ENCODE measurements around the gene LRP1-AS. TPM values are rescaled to one million over a fixed set of nuclear protein-coding genes. Genes with fewer than 3 reads are reported as not detected.

Gene LRP1-AS
- total and polyA plus RNA-seq, 3 donors from 2014 or later = not detected

GRCh38 chr12:57164966-57165625, 17.7 kb upstream of the LRP1-AS start:
- no peaks in the 10 kb centered on the region for H3K9me3 ChIP-seq
- H3K4me1 ChIP-seq = peaks cover 23% of the 10 kb centered on the region
- H3K27me3 ChIP-seq = no peaks in the 10 kb centered on the region
- H3K4me3 ChIP-seq = no peak overlapping the region
- intact Hi-C loops (cut with DNase I; ENCODE audit: low total_unique reads) = no loop called here
- no peak overlapping the region for H3K27ac ChIP-seq
- DNase-seq = no peak
- TF ChIP-seq CTCF (IDR thresholded peaks at IDR 0.05) = no peak
- no peaks in the 10 kb centered on the region for H3K36me3 ChIP-seq (ENCODE audit: low read depth, missing control alignments)
- WGBS, 2 donors = 75 to 81% methylated on average over 13 of the region's 13 CpGs

GRCh38 chr12:57164454-57164853, 17.0 kb upstream of the LRP1-AS start:
- DNase-seq = no peak
- intact Hi-C loops (cut with DNase I; ENCODE audit: low total_unique reads) = no loop called here
- no peaks in the 10 kb centered on the region for H3K36me3 ChIP-seq (ENCODE audit: low read depth, missing control alignments)
- no peaks in the 10 kb centered on the region for H3K9me3 ChIP-seq
- H3K4me3 ChIP-seq = no peak overlapping the region
- H3K27ac ChIP-seq = no peak overlapping the region
- 79 to 86% methylated on average over 3 of the region's 3 CpGs for WGBS, 2 donors
- no peaks in the 10 kb centered on the region for H3K27me3 ChIP-seq
- TF ChIP-seq CTCF (IDR thresholded peaks at IDR 0.05) = no peak
- no peak for TF ChIP-seq POLR2A (IDR thresholded peaks at IDR 0.05)
- peaks cover 17% of the 10 kb centered on the region for H3K4me1 ChIP-seq

GRCh38 chr12:57162553-57163125, 15.2 kb upstream of the LRP1-AS start:
- intact Hi-C loops (cut with DNase I; ENCODE audit: low total_unique reads) = no loop called here
- peaks cover 6% of the 10 kb centered on the region for H3K4me1 ChIP-seq
- TF ChIP-seq POLR2A (IDR thresholded peaks at IDR 0.05) (no peak), CTCF (IDR thresholded peaks at IDR 0.05) (no peak)
- no peaks in the 10 kb centered on the region for H3K36me3 ChIP-seq (ENCODE audit: low read depth, missing control alignments)
- WGBS, 2 donors = 87 to 91% methylated on average over 8 of the region's 8 CpGs
- H3K27me3 ChIP-seq = no peaks in the 10 kb centered on the region
- no peaks in the 10 kb centered on the region for H3K9me3 ChIP-seq
- no peak overlapping the region for H3K27ac ChIP-seq
- no peak overlapping the region for H3K4me3 ChIP-seq
- DNase-seq = no peak

GRCh38 chr12:57161491-57161890, 14.1 kb upstream of the LRP1-AS start:
- Histone ChIP-seq H3K4me1 (peaks cover 6% of the 10 kb centered on the region), H3K4me3 (no peak overlapping the region), H3K27ac (no peak overlapping the region), H3K27me3 (no peaks in the 10 kb centered on the region), H3K9me3 (no peaks in the 10 kb centered on the region), H3K36me3 (ENCODE audit: low read depth, missing control alignments) (no peaks in the 10 kb centered on the region)
- 84 to 90% methylated on average over 7 of the region's 7 CpGs for WGBS, 2 donors
- intact Hi-C loops (cut with DNase I; ENCODE audit: low total_unique reads) = no loop called here
- TF ChIP-seq CTCF (IDR thresholded peaks at IDR 0.05) (no peak), POLR2A (IDR thresholded peaks at IDR 0.05) (no peak)
- no peak for DNase-seq

- H3K36me3 ChIP-seq (ENCODE audit: low read depth, missing control alignments) = no peaks in the 10 kb centered on the region
- no peak for TF ChIP-seq POLR2A (IDR thresholded peaks at IDR 0.05)
- TF ChIP-seq CTCF (IDR thresholded peaks at IDR 0.05) = no peak
- no peak overlapping the region for H3K27ac ChIP-seq
- no peaks in the 10 kb centered on the region for H3K27me3 ChIP-seq
- intact Hi-C loops (cut with DNase I; ENCODE audit: low total_unique reads) = no loop called here
- H3K4me3 ChIP-seq = no peak overlapping the region
- 91 to 93% methylated on average over 12 to 14 of the region's 14 CpGs for WGBS, 2 donors
- H3K9me3 ChIP-seq = no peaks in the 10 kb centered on the region
- H3K4me1 ChIP-seq = peaks cover 6% of the 10 kb centered on the region
- DNase-seq = no peak
These were observed 13.3 kb upstream of the LRP1-AS start for GRCh38 chr12:57160741-57161140.
